NCI-H510A treated with DMSO at 0.1 percent for 48 hours (cell line): ENCODE measurements around the gene ST6GALNAC2.
"Not testable (repeated sequence)": the region's sequence is repeated elsewhere in the genome, so short reads cannot be mapped to it uniquely, and the experiment has no call there.

Experiments
- DNase-seq: peaks from one replicate; lab custom pipeline; 2025; lab: John Stamatoyannopoulos, UW

The ST6GALNAC2 gene

DNA sequence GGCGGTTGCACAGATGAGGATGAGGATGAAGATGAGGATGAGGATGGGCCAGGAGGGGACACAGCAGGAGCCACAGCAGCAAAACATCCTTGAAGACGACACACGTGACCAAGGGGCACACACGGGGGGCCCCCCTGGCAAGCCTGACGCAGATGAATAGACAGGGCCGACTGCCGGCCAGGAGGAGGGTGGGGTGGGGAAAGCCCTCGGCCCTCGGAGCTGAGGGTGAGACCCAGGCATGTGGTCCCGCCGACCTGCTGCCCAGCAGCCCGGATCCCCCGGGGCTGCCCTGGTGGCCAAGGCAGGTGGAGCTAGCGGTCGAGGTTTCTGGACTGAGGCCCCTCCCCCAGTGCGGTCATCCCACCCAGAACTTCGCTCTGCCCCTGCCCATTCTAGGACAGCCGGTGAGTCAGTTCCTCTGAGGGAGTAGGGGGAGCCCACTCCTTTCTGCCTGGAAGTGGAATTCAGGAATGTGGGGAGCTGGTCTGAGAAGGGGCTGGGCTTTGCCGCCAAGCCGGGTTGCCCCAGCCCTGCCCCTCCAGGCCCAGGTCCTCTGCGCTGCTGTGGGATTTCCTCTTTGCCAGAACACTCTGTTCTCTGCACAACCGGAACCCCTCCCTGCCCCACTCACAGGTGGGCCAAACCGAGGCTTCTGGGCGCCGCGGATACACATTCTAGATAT lies 58.1 kb downstream of the ST6GALNAC2 start:
- no peak for DNase-seq

DNA sequence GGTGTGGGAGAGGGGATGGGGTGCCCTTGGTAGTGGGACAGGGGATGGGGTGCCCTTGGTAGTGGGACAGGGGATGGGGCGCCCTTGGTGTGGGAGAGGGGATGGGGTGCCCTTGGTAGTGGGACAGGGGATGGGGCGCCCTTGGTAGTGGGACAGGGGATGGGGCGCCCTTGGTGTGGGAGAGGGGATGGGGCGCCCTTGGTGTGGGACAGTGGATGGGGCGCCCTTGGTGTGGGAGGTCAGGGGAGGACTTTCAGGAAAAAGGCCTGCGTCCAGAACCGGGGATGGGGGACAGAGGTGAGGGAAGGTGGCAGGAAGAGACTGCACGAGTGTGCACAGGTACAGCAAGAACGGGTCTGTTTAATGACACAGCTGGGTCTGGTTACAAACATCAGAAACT lies 58.6 kb downstream of the ST6GALNAC2 start:
- not testable (repeated sequence) for DNase-seq

DNA sequence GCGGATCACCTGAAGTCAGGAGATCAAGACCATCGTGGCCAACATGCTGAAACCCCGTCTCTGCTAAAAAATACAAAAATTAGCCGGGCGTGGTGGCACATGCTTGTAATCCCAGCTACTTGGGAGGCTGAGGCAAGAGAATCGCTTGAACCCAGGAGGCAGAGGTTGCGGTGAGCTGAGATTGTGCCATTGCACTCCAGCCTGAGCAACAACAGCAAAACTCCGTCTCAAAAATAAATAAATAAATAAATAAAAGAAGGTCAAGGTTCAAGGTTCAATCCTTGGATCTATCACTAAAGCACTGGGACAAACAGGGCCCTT lies 60.2 kb downstream of the ST6GALNAC2 start:
- DNase-seq = not testable (repeated sequence)

DNA sequence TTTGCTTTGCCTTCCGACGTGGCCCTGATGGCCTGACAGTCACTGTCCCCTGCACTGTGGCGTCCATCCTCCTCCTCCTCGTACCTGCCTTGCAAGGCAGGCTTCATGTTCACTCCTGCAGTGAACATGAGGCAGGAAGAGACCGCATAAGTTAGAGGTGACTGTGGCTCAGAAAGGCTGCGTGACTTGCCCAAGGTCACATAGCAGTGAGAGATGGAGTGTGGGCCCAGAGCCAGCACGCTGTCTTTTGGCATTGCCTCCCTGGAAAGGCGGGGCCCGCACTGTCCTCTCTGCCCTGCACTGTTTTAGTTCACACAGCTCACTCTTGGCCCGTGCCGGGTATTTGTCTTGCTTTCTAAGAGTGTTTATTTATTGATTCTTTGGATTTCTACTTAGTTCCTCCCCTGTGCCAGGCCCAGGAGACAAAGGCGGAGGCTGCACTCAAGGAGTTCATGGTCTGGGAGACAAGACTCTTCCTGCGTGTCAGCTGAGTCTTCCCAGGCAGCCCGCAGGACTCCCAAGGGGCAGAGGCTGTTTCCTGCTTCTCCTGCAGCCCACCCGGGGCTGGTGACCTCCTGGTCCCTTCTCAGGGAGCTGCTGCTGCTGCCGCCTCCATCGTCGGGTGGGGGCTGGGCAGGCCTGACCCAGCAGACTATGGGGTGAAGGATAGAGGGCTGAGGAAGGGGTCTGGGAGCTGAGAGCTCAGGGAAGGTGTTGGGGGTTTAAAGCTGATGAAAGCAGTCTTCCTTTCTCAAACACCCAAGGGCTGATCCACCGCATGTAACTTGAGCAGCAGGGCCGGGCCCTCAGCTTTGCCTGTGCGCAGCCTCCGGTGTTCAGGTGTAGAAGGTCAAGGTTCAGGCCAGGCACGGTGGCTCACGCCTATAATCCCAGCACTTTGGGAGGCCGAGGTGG lies 60.8 kb downstream of the ST6GALNAC2 start:
- no peak for DNase-seq

- peak; percentile 58 for DNase-seq
Observed at GRCh38 chr17:76523084-76524037, 62.3 kb downstream of the ST6GALNAC2 start.

DNA sequence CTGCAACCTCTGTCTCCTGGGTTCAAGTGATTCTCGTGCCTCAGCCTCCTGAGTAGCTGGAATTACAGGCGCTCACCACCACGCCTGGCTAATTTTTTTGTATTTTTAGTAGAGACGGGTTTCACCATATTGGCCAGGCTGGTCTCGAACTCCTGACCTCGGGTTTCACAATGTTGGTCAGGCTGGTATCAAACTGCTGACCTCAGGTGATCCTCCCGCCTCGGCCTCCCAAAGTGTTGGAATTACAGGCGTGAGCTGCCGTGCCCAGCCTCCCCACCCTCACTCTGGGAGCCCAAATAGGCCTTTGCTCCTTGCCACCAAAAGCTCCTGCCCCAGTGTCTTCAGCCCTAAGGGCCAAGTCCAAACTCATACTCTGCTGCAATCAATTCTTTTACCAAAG lies 64.0 kb downstream of the ST6GALNAC2 start:
- not testable (repeated sequence) for DNase-seq

DNA sequence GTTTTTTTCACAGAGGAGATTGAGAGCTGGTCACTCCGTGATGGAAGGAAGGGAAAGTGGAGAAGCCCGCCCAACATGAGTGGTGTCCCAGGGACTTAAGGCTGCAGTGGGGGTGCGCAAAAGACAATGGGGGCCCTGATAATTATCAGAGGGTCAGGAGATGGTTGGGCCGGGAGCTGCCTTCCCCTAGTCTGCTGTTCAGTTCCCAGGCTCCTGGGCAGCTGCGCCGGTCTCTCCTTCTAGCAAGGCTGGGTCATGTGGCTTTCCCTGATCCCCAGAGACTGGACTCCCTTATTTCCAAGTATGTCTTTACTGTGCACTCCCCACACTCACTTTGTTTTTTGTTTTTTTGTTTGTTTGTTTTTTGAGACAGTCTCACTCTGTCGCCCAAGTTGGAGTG lies 64.4 kb downstream of the ST6GALNAC2 start:
- no peak for DNase-seq

GRCh38 chr17:76519048-76519966 lies 66.4 kb downstream of the ST6GALNAC2 start:
- no peak for DNase-seq

DNA sequence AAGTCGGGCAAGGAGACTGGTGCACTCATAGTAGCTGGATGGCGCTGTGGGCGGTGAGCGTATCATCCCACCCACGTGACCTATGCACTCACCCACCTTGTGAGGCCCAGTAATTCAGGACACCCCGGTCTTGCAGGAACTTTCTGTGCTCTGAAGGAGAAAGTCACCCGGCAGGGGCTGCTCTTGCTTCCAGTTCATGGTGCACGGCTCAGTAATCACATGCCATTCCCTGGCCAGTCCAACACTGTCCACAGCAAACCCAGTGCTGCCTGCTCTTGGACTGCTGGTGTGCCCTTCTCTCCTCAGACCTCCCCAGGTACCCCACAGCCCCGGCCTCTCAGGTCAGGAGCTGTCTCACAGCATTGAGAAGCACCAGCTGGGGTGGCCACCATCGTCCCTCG lies 68.0 kb downstream of the ST6GALNAC2 start:
- DNase-seq = no peak
